Measurements from ENCODE around the gene TTC7B.

- TF ChIP-seq CTCF (conservative IDR thresholded peaks at IDR 0.05 in 1 of 2, IDR thresholded peaks at IDR 0.05 in 1 of 2; ENCODE audit: low read depth in 1 of 2, low read length in 2 of 2) (no peak), EZH2 (IDR thresholded peaks at IDR 0.05; ENCODE audit: low read length, missing control alignments) (no peak)
Measured at GRCh38 chr14:90693413-90693812, 122.8 kb downstream of the TTC7B start.

Data from fibroblast of lung (primary cell).